ENCODE data around the gene GMEB2.

DNA sequence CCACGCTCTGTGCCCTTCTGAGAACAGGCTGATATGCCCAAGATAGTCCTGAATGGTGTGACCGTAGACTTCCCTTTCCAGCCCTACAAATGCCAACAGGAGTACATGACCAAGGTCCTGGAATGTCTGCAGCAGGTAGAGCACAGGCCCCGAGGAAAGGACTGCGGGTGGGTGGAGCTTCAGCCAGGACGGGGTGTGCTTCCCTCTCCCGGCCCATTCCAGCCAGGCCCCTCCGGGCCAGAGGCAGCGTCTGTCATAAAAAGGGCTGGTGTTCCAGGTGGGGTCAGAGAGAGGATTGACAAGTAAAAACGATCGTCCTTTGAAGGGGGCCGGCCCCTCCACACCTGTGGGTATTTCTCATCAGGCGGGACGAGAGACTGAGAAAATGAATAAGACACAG lies 32.5 kb upstream of the GMEB2 start:
- TF ChIP-seq, protein P1, sequence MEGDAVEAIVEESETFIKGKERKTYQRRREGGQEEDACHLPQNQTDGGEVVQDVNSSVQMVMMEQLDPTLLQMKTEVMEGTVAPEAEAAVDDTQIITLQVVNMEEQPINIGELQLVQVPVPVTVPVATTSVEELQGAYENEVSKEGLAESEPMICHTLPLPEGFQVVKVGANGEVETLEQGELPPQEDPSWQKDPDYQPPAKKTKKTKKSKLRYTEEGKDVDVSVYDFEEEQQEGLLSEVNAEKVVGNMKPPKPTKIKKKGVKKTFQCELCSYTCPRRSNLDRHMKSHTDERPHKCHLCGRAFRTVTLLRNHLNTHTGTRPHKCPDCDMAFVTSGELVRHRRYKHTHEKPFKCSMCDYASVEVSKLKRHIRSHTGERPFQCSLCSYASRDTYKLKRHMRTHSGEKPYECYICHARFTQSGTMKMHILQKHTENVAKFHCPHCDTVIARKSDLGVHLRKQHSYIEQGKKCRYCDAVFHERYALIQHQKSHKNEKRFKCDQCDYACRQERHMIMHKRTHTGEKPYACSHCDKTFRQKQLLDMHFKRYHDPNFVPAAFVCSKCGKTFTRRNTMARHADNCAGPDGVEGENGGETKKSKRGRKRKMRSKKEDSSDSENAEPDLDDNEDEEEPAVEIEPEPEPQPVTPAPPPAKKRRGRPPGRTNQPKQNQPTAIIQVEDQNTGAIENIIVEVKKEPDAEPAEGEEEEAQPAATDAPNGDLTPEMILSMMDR (IDR thresholded peaks at IDR 0.05): no peak
- TF ChIP-seq POLR2A (IDR thresholded peaks at IDR 0.05): no peak

Data from right lobe of liver (tissue), 4 donors.